ENCODE results near the gene DPF3.

DNA sequence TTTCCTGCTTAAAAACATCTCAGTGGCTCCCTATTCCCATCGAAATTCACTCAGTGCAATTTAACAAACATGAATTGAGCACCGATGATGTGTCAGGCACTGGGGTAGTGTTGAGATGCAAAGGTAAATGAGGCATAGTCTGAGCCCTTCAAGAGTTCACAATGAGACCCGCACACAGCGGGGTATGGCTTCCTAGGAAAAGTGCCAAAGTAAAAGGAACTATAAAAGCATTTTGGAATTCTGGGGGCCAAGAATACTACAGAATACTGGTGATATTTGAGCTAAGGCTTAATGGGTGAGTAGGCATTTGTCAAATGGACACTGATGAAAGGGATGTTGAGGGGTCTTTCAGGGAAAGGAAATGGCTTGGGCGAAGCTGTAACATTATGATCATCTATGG lies 315.4 kb downstream of the DPF3 start:
- TF ChIP-seq MYC (CRISPR knock-in tag; IDR thresholded peaks at IDR 0.05; ENCODE audit: borderline replicate concordance): no peak
- no peak for TF ChIP-seq ZNF878 (CRISPR knock-in tag; IDR thresholded peaks at IDR 0.05)
- TF ChIP-seq RXRA (CRISPR knock-in tag; IDR thresholded peaks at IDR 0.05): no peak
- TF ChIP-seq, protein P1, sequence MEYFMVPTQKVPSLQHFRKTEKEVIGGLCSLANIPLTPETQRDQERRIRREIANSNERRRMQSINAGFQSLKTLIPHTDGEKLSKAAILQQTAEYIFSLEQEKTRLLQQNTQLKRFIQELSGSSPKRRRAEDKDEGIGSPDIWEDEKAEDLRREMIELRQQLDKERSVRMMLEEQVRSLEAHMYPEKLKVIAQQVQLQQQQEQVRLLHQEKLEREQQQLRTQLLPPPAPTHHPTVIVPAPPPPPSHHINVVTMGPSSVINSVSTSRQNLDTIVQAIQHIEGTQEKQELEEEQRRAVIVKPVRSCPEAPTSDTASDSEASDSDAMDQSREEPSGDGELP (IDR thresholded peaks at IDR 0.05; ENCODE audit: borderline replicate concordance, low read depth): no peak
- no peak for TF ChIP-seq FOXC1 (CRISPR knock-in tag; IDR thresholded peaks at IDR 0.05; ENCODE audit: borderline replicate concordance)
- TF ChIP-seq ATF2 (CRISPR knock-in tag; IDR thresholded peaks at IDR 0.05): no peak
- TF ChIP-seq, protein P2, sequence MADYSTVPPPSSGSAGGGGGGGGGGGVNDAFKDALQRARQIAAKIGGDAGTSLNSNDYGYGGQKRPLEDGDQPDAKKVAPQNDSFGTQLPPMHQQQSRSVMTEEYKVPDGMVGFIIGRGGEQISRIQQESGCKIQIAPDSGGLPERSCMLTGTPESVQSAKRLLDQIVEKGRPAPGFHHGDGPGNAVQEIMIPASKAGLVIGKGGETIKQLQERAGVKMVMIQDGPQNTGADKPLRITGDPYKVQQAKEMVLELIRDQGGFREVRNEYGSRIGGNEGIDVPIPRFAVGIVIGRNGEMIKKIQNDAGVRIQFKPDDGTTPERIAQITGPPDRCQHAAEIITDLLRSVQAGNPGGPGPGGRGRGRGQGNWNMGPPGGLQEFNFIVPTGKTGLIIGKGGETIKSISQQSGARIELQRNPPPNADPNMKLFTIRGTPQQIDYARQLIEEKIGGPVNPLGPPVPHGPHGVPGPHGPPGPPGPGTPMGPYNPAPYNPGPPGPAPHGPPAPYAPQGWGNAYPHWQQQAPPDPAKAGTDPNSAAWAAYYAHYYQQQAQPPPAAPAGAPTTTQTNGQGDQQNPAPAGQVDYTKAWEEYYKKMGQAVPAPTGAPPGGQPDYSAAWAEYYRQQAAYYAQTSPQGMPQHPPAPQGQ (CRISPR knock-in tag; IDR thresholded peaks at IDR 0.05; ENCODE audit: borderline replicate concordance): no peak
- no peak for TF ChIP-seq MAFG (CRISPR knock-in tag; IDR thresholded peaks at IDR 0.05)
- no peak for TF ChIP-seq PHF5A (CRISPR knock-in tag; IDR thresholded peaks at IDR 0.05; ENCODE audit: low read depth, unreplicated experiment)
- TF ChIP-seq ZNF629 (CRISPR knock-in tag; conservative IDR thresholded peaks at IDR 0.05): no peak
